Inferior parietal cortex (tissue), 1 donor: ENCODE data around the gene ASTN1.

Experiments used
- DNase-seq: peaks from one replicate; pipeline ENCODE4 v3.0.0-alpha.2; 2016; ENCODE audit errors: extremely low spot score

The ASTN1 gene

DNA sequence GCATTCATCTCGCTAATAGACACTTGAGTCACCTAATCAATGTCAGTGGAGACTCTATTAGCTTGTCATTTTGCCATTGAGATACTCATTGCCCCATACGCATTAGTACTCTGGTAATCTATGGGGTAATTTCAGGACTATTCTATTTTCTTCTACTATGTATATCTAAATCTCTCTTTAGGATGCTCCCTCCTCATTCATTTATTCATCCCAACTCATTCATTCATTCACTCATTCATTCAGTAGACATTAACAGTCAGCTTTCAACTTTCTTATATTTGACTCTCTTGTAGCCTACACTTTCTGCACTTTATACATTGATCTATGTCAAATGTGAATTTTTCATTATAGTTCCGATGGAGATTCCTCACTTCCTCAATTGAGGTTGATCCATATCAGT lies 170.9 kb downstream of the ASTN1 start:
- DNase-seq: no peak

DNA sequence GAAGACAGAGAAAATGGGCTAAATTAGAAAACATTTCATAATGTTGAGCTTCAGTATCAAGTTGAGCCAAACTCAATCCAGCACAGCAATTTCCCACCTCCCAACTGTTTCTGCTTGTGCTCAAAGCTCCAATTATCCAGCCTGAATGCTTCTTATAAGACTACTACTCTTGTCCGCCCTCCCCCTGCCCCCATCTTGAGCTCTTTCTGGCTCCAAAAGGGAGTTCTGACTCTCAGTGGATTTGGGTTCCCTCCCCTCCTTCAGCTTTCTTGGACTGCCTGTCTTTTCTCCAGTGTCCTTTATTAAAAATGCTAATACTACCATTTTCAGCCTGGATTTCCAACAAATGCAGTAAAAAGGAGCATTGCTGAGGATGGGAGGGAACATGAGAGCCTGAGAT lies 174.8 kb downstream of the ASTN1 start:
- no peak for DNase-seq

DNA sequence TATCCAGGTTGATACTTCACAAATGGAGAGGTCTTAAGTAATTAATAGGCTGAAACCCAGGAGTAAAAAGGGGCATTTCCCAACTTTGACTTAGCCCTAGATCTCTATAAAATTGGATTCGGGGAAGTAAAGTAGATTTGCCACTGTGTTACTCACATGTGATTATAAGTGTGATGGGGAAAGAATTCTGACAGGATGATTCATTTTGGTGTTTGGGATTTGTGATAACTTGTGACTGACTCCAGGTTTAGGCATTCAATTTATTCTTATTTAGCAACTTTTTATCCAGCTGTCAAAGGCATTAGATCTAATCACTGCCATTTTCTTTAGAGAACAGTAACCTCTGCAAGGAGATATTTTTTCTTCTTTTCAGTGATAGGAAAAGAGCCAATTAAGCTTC lies 175.5 kb downstream of the ASTN1 start:
- no peak for DNase-seq

DNA sequence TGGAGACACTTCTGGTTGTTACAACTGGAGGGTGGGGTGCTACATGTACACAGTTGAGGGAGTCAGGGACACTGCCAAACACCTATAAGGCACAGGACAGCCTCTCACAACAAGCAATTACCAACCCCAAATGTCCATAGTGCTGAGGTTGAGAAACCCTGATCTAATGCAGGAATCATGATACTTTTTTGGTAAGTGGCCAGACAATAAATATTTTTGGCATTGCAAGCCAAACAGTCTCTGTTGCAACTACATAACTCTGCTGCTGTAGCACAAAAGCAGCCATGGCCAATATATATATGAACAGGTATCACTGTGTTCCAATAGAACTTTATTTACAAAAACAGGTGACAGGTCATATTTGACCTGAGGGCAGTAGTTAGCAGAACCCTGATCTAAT lies 177.5 kb downstream of the ASTN1 start:
- no peak for DNase-seq

DNA sequence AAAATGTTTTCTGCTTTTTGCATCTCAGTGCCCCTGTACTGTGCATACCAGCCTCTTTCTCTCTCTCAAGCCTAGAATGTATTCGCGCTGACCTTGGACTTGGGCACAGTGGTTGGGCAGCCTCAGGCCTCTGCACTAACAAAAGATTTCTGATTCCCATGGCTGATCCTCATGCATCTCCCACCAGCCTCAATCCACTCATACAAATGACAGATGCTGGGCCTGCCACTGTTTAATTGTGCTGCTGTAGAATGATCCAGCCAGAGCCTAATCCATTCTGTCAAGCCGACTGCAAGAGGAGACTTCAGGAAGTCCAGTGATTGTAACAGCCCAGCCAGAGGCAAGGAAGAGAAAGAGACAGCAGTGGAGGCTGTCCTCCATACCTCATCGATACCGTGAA lies 180.8 kb downstream of the ASTN1 start:
- DNase-seq: no peak

DNA sequence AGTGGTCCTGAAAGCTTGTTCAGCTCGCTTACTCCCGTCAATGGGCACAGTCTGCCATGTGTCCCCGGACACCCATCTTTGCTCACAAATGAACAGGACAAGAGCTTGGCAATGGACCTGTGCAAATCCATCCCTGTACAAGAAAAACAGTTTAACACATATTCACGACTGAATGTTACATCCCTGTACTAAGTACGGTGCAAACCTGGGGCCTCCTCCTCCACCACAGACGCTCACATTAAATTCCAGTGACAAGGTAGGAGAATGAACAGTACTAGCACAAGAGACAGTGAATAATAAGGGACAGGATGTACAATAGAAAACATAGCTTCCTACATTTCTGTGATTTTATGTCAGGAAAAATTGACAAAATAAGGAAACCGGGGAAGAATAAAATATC lies 187.7 kb downstream of the ASTN1 start:
- no peak for DNase-seq

DNA sequence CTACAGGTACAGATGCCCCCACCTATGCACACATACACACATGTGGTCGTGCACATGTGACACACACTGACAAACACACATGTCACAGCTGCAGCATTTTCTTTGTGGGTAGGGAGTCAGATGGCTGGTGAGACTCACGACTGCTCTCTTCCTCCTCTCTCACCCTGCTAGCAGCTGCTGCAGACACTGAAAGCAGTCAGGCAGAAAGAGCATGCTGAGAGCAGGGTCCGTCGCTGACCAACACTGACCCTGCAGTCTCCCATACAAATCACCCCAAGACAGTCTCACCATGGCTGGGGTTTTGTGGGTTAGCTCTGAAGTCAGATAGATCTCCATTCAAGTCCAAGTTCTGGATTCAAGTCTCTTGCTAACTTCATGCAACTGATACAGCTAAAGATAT lies 188.3 kb downstream of the ASTN1 start:
- DNase-seq: no peak

GRCh38 chr1:176964687-176965086 lies 199.8 kb downstream of the ASTN1 start:
- DNase-seq: no peak

DNA sequence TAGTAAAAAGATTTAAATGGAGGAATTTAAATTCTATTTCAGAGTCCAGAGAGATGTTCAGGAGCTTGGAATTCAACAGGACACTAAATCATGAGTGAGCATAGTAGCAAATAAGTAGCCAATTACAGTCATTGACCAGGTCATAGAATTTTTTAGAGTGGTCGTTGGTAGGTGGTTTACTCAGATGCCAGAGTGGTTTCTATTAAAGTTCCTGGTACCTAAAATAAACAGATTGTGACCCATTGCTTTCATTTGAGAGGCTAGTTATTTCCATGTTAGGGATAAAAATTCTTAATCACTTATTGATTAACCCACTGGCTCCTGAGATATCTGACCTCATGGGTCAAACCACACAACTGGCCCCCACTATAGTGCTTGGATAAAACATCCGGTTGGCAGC lies 201.3 kb downstream of the ASTN1 start:
- no peak for DNase-seq

DNA sequence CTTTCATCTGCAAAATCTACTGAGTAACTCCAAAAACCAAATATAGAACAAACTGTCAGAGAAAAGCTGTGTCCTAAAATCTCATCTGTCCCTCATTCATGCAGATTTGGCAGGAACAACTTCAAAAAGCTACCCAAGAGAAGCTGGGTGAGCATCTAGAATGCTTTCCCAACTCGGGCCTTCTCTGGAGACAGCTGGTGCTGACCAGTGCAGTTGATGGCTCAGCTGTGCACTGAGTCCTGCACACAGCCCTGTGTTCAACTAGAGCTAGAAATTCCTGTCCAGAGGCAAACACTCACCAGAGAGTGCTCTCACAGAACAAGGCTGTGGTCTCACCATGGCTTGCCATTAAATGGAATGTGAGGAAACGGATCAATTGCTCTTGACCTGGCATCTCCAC lies 202.8 kb downstream of the ASTN1 start:
- peak; percentile 28 for DNase-seq

DNA sequence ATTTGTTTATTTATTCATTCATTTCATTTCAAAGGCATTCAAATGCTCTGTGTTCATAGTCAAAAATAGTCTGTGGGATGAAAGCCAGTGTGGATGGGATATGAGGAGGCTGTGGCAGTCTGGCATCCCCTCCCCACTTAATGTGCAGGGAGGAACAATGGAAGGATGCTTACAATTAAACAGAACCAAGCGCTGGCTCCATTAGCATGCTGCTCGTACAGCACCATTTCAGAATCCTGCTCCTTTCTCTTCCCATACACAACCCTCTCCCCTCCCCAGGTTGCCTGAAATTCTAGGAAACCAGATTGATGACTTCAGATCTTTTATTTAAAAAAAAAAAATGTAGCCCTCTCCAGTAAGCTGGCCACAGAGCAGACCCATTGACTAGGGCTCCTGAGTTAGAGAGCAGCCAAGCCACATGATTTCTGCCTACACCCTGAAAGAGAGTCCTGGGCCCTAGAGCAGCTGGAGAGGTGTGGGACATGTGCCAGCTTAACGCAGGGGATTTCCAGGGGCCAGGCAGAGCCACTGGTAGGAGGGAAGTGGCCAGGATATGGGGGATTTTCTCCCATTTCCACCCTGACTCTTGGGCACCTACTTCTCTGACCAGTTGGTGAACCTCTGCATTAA lies 205.2 kb downstream of the ASTN1 start:
- no peak for DNase-seq

GRCh38 chr1:176957603-176958002 lies 206.9 kb downstream of the ASTN1 start:
- DNase-seq: no peak

GRCh38 chr1:176954242-176954641 lies 210.3 kb downstream of the ASTN1 start:
- DNase-seq: no peak

DNA sequence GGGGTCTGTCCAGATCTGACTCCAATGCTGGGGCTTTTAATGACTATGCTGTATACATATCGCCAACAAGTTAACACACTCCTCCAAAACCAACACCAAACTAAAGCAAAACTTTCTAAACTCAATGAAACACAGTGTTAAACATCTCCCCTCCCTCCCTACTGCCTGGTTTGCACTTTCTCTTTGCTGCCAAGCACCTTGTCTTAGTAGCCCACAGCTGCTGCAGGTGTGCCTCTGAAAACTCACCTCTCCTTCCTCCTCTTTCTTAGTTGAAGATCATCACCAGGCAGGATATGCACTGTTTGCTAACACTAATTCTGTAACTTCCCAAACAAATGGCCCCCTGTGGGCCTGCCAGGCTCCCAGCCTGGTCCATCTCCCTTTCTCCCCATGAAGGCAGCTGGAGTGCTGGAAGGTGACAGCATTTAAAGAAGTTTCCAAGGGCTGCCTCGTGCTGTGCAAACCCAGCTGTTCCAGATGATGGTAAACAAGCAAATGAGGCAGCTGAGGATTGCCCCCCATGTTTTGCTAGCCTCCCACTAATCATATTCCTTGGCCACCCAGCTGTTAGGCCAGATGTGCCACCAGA lies 213.7 kb downstream of the ASTN1 start:
- DNase-seq: no peak

- no peak for DNase-seq
Observed at GRCh38 chr1:176949033-176949662, 215.4 kb downstream of the ASTN1 start.

DNA sequence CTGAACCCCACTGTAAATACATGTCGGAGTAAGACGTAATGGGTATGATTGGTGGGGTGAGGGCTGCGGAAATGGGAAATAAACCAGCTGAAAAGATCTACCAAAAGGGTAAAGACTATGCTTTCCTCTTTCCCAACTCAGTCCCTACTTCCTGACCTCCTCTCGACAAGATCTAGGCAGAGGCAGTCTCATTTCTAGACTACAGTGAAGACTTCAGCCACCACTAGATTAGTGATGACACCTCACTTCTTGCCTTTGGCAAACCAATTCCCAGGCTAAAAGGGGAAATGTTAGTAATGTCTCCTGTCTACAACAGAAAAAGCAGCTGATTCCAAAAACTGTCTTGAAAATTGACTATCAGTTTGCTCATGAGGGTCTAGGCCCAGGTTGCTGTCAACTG lies 219.9 kb downstream of the ASTN1 start:
- DNase-seq: no peak

DNA sequence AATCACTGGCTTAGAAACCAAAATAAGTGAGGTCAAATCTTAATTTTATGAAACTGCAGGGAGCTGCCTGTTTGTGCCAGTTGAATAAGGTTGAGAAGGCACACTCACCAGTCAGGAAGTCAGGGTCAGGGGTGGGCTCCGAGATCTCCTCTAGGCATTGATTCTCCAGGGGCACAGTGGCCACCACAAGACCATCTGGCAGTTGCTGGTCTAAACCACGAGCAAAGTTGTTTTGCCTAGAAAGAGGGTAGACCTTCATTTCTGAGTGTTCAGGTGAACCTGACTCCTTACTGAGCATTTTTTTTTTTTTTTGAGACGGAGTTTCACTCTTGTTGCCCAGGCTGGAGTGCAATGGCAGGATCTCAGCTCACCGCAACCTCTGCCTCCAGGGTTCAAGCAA lies 220.7 kb downstream of the ASTN1 start:
- no peak for DNase-seq

GRCh38 chr1:176942346-176942745 lies 222.2 kb downstream of the ASTN1 start:
- DNase-seq: no peak

- DNase-seq: no peak
Observed at GRCh38 chr1:176939993-176940392, 224.5 kb downstream of the ASTN1 start.

DNA sequence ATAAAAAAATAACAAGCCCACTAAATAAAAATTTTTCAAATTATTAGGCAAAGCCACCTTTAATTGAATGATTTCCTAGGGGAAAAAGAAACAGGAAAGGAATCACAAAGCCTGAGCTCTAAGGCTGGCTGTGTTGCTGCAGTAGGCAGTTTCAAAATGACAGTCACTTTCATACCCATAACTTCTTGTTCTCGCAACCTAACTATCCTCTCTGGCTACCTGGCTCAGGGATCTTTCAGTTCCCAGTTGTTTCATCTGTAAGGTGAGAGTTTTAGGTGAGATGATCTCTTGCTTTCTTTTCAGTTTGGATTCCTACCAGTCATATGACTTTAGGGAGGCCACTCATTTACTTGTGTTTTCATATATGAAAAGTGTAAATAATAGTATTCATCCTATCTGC lies 226.1 kb downstream of the ASTN1 start:
- DNase-seq: no peak

GRCh38 chr1:176934370-176934769 lies 230.1 kb downstream of the ASTN1 start:
- DNase-seq: no peak

- DNase-seq: no peak
Observed at GRCh38 chr1:176932114-176933104, 232.1 kb downstream of the ASTN1 start.
